OCI-LY7 (cell line): ENCODE measurements around the gene OR10C1. TPM values are rescaled to one million over a fixed set of nuclear protein-coding genes. Genes with fewer than 3 reads are reported as not detected.

Source experiments
- BruUV-seq: library from RNA; stranded (reverse); fragments of 400-500 nt; replicated peaks from 2 replicates; lab custom pipeline; 2021; lab: Mats Ljungman, UMichigan
- CTCF ChIA-PET: fragments of 300-600 bp; sonication (Branson Sonifier 250); formaldehyde crosslinking; loops from one replicate; lab custom pipeline; 2022; ENCODE audit warnings: antibody characterized with exemption; ENCODE audit not compliant: unreplicated experiment; lab: Charles Lee
- POLR2A ChIA-PET: fragments of 300-600 bp; sonication (Branson Sonifier 250); formaldehyde crosslinking; loops from one replicate; lab custom pipeline; 2022; ENCODE audit warnings: antibody characterized with exemption; lab: Charles Lee
- DNase-seq: peaks from one replicate; pipeline ENCODE4 v3.0.0-alpha.2; 2015; ENCODE audit warnings: low spot score
- H2AFZ ChIP-seq: fragments of 200-600 bp; sonication (generic), shearing (Covaris generic); 2 replicates; pipeline ENCODE4 v1.6.1; 2014; ENCODE audit warnings: mild to moderate bottlenecking, antibody characterized with exemption, low read length, moderate library complexity
- H3K27ac ChIP-seq: fragments of 200-600 bp; sonication (generic); 2 replicates; pipeline ENCODE4 v1.5.1; 2014; ENCODE audit warnings: mixed run types, low read depth, mild to moderate bottlenecking, moderate library complexity, low read length, inconsistent platforms; ENCODE audit not compliant: poor library complexity, severe bottlenecking
- H3K36me3 ChIP-seq: fragments of 200-600 bp; sonication (generic); 2 replicates; pipeline ENCODE4 v1.6.1; 2014; ENCODE audit warnings: mild to moderate bottlenecking, antibody characterized with exemption, low read length, moderate library complexity, mixed read lengths; ENCODE audit not compliant: insufficient read depth
- H3K4me1 ChIP-seq: fragments of 200-600 bp; sonication (generic); 2 replicates; pipeline ENCODE4 v1.5.1; 2014; ENCODE audit warnings: mild to moderate bottlenecking, low read length; ENCODE audit not compliant: insufficient read depth, poor library complexity, severe bottlenecking
- H3K4me2 ChIP-seq: fragments of 200-600 bp; sonication (generic); 2 replicates; pipeline ENCODE4 v1.6.1; 2014; ENCODE audit warnings: mild to moderate bottlenecking, low read length
- H3K4me3 ChIP-seq: fragments of 200-600 bp; sonication (generic); 2 replicates; pipeline ENCODE4 v1.5.1; 2014; ENCODE audit warnings: mild to moderate bottlenecking, low read depth, low read length; ENCODE audit not compliant: poor library complexity, severe bottlenecking
- H3K79me2 ChIP-seq: fragments of 200-600 bp; sonication (generic); 2 replicates; pipeline ENCODE4 v1.6.1; 2016; ENCODE audit warnings: low read depth, mild to moderate bottlenecking, low read length, moderate library complexity, mixed read lengths; ENCODE audit not compliant: insufficient read depth
- H3K9me2 ChIP-seq: fragments of 200-600 bp; sonication (generic); 2 replicates; pipeline ENCODE4 v1.6.1; 2016; ENCODE audit warnings: mild to moderate bottlenecking, low read length, mixed read lengths; ENCODE audit not compliant: insufficient read depth
- H3K9me3 ChIP-seq: fragments of 200-600 bp; sonication (generic); 2 replicates; pipeline ENCODE4 v1.6.1; 2014; ENCODE audit warnings: mild to moderate bottlenecking, mixed run types, low read length, mixed read lengths
- H4K20me1 ChIP-seq: fragments of 200-600 bp; sonication (generic); 2 replicates; pipeline ENCODE4 v1.6.1; 2014; ENCODE audit warnings: mild to moderate bottlenecking, antibody characterized with exemption, low read length, moderate library complexity, mixed read lengths; ENCODE audit not compliant: insufficient read depth
- CTCF ChIP-seq: fragments of 200-600 bp; sonication (generic); conservative IDR thresholded peaks from 2 replicates; pipeline ENCODE4 v1.5.1; 2014; ENCODE audit warnings: mild to moderate bottlenecking, antibody characterized with exemption, low read length, moderate library complexity, mixed read lengths
- EZH2phosphoT487 ChIP-seq: fragments of 200-600 bp; sonication (generic); IDR thresholded peaks from 2 replicates; pipeline ENCODE4 v1.6.1; 2018; ENCODE audit warnings: low read depth, borderline replicate concordance, mild to moderate bottlenecking, mixed run types, antibody characterized with exemption, low read length, moderate library complexity, mixed read lengths
- intact Hi-C: fragments of 100-400 bp; cut with micrococcal nuclease; formaldehyde crosslinking; loops from one replicate; pipeline ENCODE4 v1.10.0; 2022; ENCODE audit not compliant: unreplicated experiment
- total RNA-seq, 2 experiments: library from RNA; depleted of rRNA in 1 of 2; stranded (reverse); fragments of >200 nt in 1 of 2; shearing (Covaris generic) in 1 of 2; gene quantifications; 2 replicates each; pipeline ENCODE4 v1.2.3, GENCODE V29; 2014 to 2022

OR10C1 gene
- total RNA-seq, 2 experiments from 2014 or later, result not detected

GRCh38 chr6:29489286-29489685 is 50.2 kb downstream of the OR10C1 start:
- no peak for DNase-seq
- TF ChIP-seq CTCF (no peak), EZH2phosphoT487 (no peak)
- Histone ChIP-seq H2AFZ (no peak overlapping the region), H3K4me3 (no peak overlapping the region), H3K4me2 (no peak overlapping the region), H3K4me1 (no peaks in the 10 kb centered on the region), H3K36me3 (no peaks in the 10 kb centered on the region), H3K9me3 (no peaks in the 10 kb centered on the region), H3K79me2 (no peaks in the 10 kb centered on the region), H3K9me2 (no peaks in the 10 kb centered on the region), H4K20me1 (no peaks in the 10 kb centered on the region), H3K27ac (no peak overlapping the region)
- intact Hi-C loops, result no loop called here
- ChIA-PET POLR2A (no interaction called here), CTCF (no interaction called here)
- BruUV-seq, result no TSS peak

- no peaks in the 10 kb centered on the region for H4K20me1 ChIP-seq
- no peak overlapping the region for H3K27ac ChIP-seq
- no peaks in the 10 kb centered on the region for H3K79me2 ChIP-seq
- no peak overlapping the region for H2AFZ ChIP-seq
- ChIA-PET CTCF (no interaction called here), POLR2A (no interaction called here)
- H3K36me3 ChIP-seq, result no peaks in the 10 kb centered on the region
- H3K4me1 ChIP-seq, result no peaks in the 10 kb centered on the region
- H3K4me3 ChIP-seq, result no peak overlapping the region
- H3K9me3 ChIP-seq, result no peaks in the 10 kb centered on the region
- BruUV-seq, result no TSS peak
- H3K9me2 ChIP-seq, result no peaks in the 10 kb centered on the region
- no peak for DNase-seq
- TF ChIP-seq EZH2phosphoT487 (no peak), CTCF (no peak)
- intact Hi-C loops, result no loop called here
- H3K4me2 ChIP-seq, result no peak overlapping the region
Observed at GRCh38 chr6:29490055-29490454, 50.9 kb downstream of the OR10C1 start.

- intact Hi-C loops, result no loop called here
- H4K20me1 ChIP-seq, result no peaks in the 10 kb centered on the region
- ChIA-PET POLR2A (no interaction called here), CTCF (no interaction called here)
- no peaks in the 10 kb centered on the region for H3K9me2 ChIP-seq
- H3K4me3 ChIP-seq, result no peak overlapping the region
- no peaks in the 10 kb centered on the region for H3K9me3 ChIP-seq
- no peak for TF ChIP-seq CTCF
- no peak for DNase-seq
- H2AFZ ChIP-seq, result no peak overlapping the region
- no peaks in the 10 kb centered on the region for H3K36me3 ChIP-seq
- no peaks in the 10 kb centered on the region for H3K79me2 ChIP-seq
- BruUV-seq, result no TSS peak
- H3K27ac ChIP-seq, result no peak overlapping the region
- no peak overlapping the region for H3K4me2 ChIP-seq
- no peaks in the 10 kb centered on the region for H3K4me1 ChIP-seq
Observed at GRCh38 chr6:29490552-29490951, 51.4 kb downstream of the OR10C1 start.

Other genes with a start within 250 kb of the OR10C1 start
- not detected in 2 replicates for gene OR14J1, start 137.6 kb upstream of the OR10C1 start, total RNA-seq (2014; rRNA removed; shearing (Covaris generic))
- gene OR14J1, start 137.6 kb upstream of the OR10C1 start, total RNA-seq (2022), result not detected in 2 replicates
- not detected in 2 replicates for gene OR5V1, start 70.4 kb upstream of the OR10C1 start, total RNA-seq (2014; rRNA removed; shearing (Covaris generic))
- gene OR5V1, start 70.4 kb upstream of the OR10C1 start, total RNA-seq (2022), result not detected in 2 replicates
- gene OR12D3, start 64.0 kb upstream of the OR10C1 start, total RNA-seq (2014; rRNA removed; shearing (Covaris generic)), result not detected in 2 replicates
- not detected in 2 replicates for gene OR12D3, start 64.0 kb upstream of the OR10C1 start, total RNA-seq (2022)
- gene OR12D2, start 43.7 kb upstream of the OR10C1 start, total RNA-seq (2014; rRNA removed; shearing (Covaris generic)), result not detected in 2 replicates
- gene OR12D2, start 43.7 kb upstream of the OR10C1 start, total RNA-seq (2022), result not detected in 2 replicates
- gene OR12D1, start 24.4 kb upstream of the OR10C1 start, total RNA-seq (2014; rRNA removed; shearing (Covaris generic)), result not detected in 2 replicates
- not detected in 2 replicates for gene OR12D1, start 24.4 kb upstream of the OR10C1 start, total RNA-seq (2022)
- gene OR11A1, start 17.8 kb downstream of the OR10C1 start, total RNA-seq (2014; rRNA removed; shearing (Covaris generic)), result not detected in 2 replicates
- not detected in 2 replicates for gene OR11A1, start 17.8 kb downstream of the OR10C1 start, total RNA-seq (2022)
- gene OR2H1, start 17.8 kb downstream of the OR10C1 start, total RNA-seq (2014; rRNA removed; shearing (Covaris generic)), result not detected in 2 replicates
- not detected in 2 replicates for gene OR2H1, start 17.8 kb downstream of the OR10C1 start, total RNA-seq (2022)
- not detected in 2 replicates for gene MAS1L, start 48.6 kb downstream of the OR10C1 start, total RNA-seq (2014; rRNA removed; shearing (Covaris generic))
- not detected in 2 replicates for gene MAS1L, start 48.6 kb downstream of the OR10C1 start, total RNA-seq (2022)
- gene UBD, start 120.4 kb downstream of the OR10C1 start, total RNA-seq (2014; rRNA removed; shearing (Covaris generic)), result not detected in 2 replicates
- not detected in 2 replicates for gene UBD, start 120.4 kb downstream of the OR10C1 start, total RNA-seq (2022)
- not detected in 2 replicates for gene OR2H2, start 145.8 kb downstream of the OR10C1 start, total RNA-seq (2014; rRNA removed; shearing (Covaris generic))
- not detected in 2 replicates for gene OR2H2, start 145.8 kb downstream of the OR10C1 start, total RNA-seq (2022)
- gene GABBR1, start 193.9 kb downstream of the OR10C1 start, total RNA-seq (2014; rRNA removed; shearing (Covaris generic)), result 12.9 and 21.6 TPM in 2 replicates
- gene GABBR1, start 193.9 kb downstream of the OR10C1 start, total RNA-seq (2022), result 33.6 and 37.1 TPM in 2 replicates
- gene MOG, start 217.8 kb downstream of the OR10C1 start, total RNA-seq (2014; rRNA removed; shearing (Covaris generic)), result not detected in 2 replicates
- not detected in 2 replicates for gene MOG, start 217.8 kb downstream of the OR10C1 start, total RNA-seq (2022)
- gene ZFP57, start 241.8 kb downstream of the OR10C1 start, total RNA-seq (2014; rRNA removed; shearing (Covaris generic)), result not detected in 2 replicates
- not detected in 2 replicates for gene ZFP57, start 241.8 kb downstream of the OR10C1 start, total RNA-seq (2022)